Renal pelvis (tissue), 4 donors: ENCODE data around the gene MTHFR. TPM values are rescaled to one million over a fixed set of nuclear protein-coding genes. Genes with fewer than 3 reads are reported as not detected.

ENCODE experiments used
- DNase-seq: peaks from one replicate; pipeline ENCODE4 v3.0.0-alpha.2; 2013
- polyA plus RNA-seq, 3 donors: library from polyadenylated mRNA; unstranded; fragments of 120-200 nt; gene quantifications; one replicate each; pipeline ENCODE4 v1.2.1, GENCODE V29; 2013; ENCODE audit not compliant: insufficient read length in 3 of 3

MTHFR gene
- polyA plus RNA-seq, 3 donors = 18.9 to 27.1 (median 26.5) TPM

GRCh38 chr1:11784993-11785769, 20.6 kb downstream of the MTHFR start:
- DNase-seq = no peak

- DNase-seq = no peak
Measured at GRCh38 chr1:11784256-11784992, 21.3 kb downstream of the MTHFR start.

GRCh38 chr1:11783556-11783955, 22.2 kb downstream of the MTHFR start:
- DNase-seq = no peak

GRCh38 chr1:11782127-11782708, 23.5 kb downstream of the MTHFR start:
- DNase-seq = no peak

GRCh38 chr1:11781297-11781696, 24.5 kb downstream of the MTHFR start:
- no peak for DNase-seq

- DNase-seq = no peak
Measured at GRCh38 chr1:11780380-11781147, 25.2 kb downstream of the MTHFR start.

GRCh38 chr1:11779715-11780379, 25.9 kb downstream of the MTHFR start:
- no peak for DNase-seq

- no peak for DNase-seq
Measured at GRCh38 chr1:11778844-11779623, 26.7 kb downstream of the MTHFR start.

GRCh38 chr1:11778336-11778735, 27.4 kb downstream of the MTHFR start:
- no peak for DNase-seq

GRCh38 chr1:11777658-11778322, 28.0 kb downstream of the MTHFR start:
- no peak for DNase-seq

- no peak for DNase-seq
Measured at GRCh38 chr1:11774753-11775152, 31.0 kb downstream of the MTHFR start.

GRCh38 chr1:11772458-11772857, 33.3 kb downstream of the MTHFR start:
- DNase-seq = no peak

GRCh38 chr1:11771481-11772043, 34.2 kb downstream of the MTHFR start:
- no peak for DNase-seq

- no peak for DNase-seq
Measured at GRCh38 chr1:11770011-11770410, 35.8 kb downstream of the MTHFR start.

GRCh38 chr1:11769274-11769673, 36.5 kb downstream of the MTHFR start:
- no peak for DNase-seq

GRCh38 chr1:11768821-11769220, 36.9 kb downstream of the MTHFR start:
- no peak for DNase-seq

- no peak for DNase-seq
Measured at GRCh38 chr1:11767922-11768704, 37.7 kb downstream of the MTHFR start.

- no peak for DNase-seq
Measured at GRCh38 chr1:11766429-11766776, 39.4 kb downstream of the MTHFR start.
